Measurements from ENCODE around the gene RHOG. TPM values are rescaled to one million over a fixed set of nuclear protein-coding genes. Genes with fewer than 3 reads are reported as not detected.

RHOG gene
- total RNA-seq, 1 experiment from 2014 or later, result 20.2 TPM

GRCh38 chr11:3834349-3834663 lies 6.5 kb downstream of the RHOG start:
- Histone ChIP-seq H3K4me3 (ENCODE audit: insufficient read depth, low read depth, low read length) (no peak overlapping the region), H3K27me3 (ENCODE audit: control insufficient read depth, insufficient read depth, low read length) (no peaks in the 10 kb centered on the region), H3K36me3 (replicated peaks; ENCODE audit: control insufficient read depth, insufficient read depth, low read length) (peaks cover 2% of the 10 kb centered on the region; the same call in 1 of the 2 replicates)
- no peak for DNase-seq

GRCh38 chr11:3833449-3833848 lies 7.3 kb downstream of the RHOG start:
- peaks cover 2% of the 10 kb centered on the region; the same call in 1 of the 2 replicates for H3K36me3 ChIP-seq (replicated peaks; ENCODE audit: control insufficient read depth, insufficient read depth, low read length)
- no peaks in the 10 kb centered on the region for H3K27me3 ChIP-seq (ENCODE audit: control insufficient read depth, insufficient read depth, low read length)
- DNase-seq, result no peak
- no peak overlapping the region for H3K4me3 ChIP-seq (ENCODE audit: insufficient read depth, low read depth, low read length)

- Histone ChIP-seq H3K27me3 (ENCODE audit: control insufficient read depth, insufficient read depth, low read length) (no peaks in the 10 kb centered on the region), H3K4me3 (ENCODE audit: insufficient read depth, low read depth, low read length) (no peak overlapping the region), H3K36me3 (replicated peaks; ENCODE audit: control insufficient read depth, insufficient read depth, low read length) (peaks cover 4% of the 10 kb centered on the region)
- DNase-seq, result no peak
Observed at GRCh38 chr11:3832816-3833215, 7.9 kb downstream of the RHOG start.

- peaks cover 6% of the 10 kb centered on the region for H3K36me3 ChIP-seq (replicated peaks; ENCODE audit: control insufficient read depth, insufficient read depth, low read length)
- H3K4me3 ChIP-seq (ENCODE audit: insufficient read depth, low read depth, low read length), result no peak overlapping the region
- DNase-seq, result no peak
- H3K27me3 ChIP-seq (ENCODE audit: control insufficient read depth, insufficient read depth, low read length), result no peaks in the 10 kb centered on the region
Observed at GRCh38 chr11:3831378-3832239, 9.2 kb downstream of the RHOG start.

GRCh38 chr11:3830730-3831129 lies 10.0 kb downstream of the RHOG start:
- DNase-seq, result no peak
- H3K36me3 ChIP-seq (replicated peaks; ENCODE audit: control insufficient read depth, insufficient read depth, low read length), result peaks cover 10% of the 10 kb centered on the region
- H3K27me3 ChIP-seq (ENCODE audit: control insufficient read depth, insufficient read depth, low read length), result no peaks in the 10 kb centered on the region
- no peak overlapping the region for H3K4me3 ChIP-seq (ENCODE audit: insufficient read depth, low read depth, low read length)

GRCh38 chr11:3830088-3830487 lies 10.7 kb downstream of the RHOG start:
- Histone ChIP-seq H3K36me3 (replicated peaks; ENCODE audit: control insufficient read depth, insufficient read depth, low read length) (peaks cover 10% of the 10 kb centered on the region), H3K27me3 (ENCODE audit: control insufficient read depth, insufficient read depth, low read length) (no peaks in the 10 kb centered on the region), H3K4me3 (ENCODE audit: insufficient read depth, low read depth, low read length) (no peak overlapping the region)
- no peak for DNase-seq

GRCh38 chr11:3827434-3828186 lies 13.1 kb downstream of the RHOG start:
- no peak overlapping the region for H3K4me3 ChIP-seq (ENCODE audit: insufficient read depth, low read depth, low read length)
- peaks cover 10% of the 10 kb centered on the region for H3K36me3 ChIP-seq (replicated peaks; ENCODE audit: control insufficient read depth, insufficient read depth, low read length)
- no peaks in the 10 kb centered on the region for H3K27me3 ChIP-seq (ENCODE audit: control insufficient read depth, insufficient read depth, low read length)
- no peak for DNase-seq

GRCh38 chr11:3826721-3827120 lies 14.0 kb downstream of the RHOG start:
- H3K36me3 ChIP-seq (replicated peaks; ENCODE audit: control insufficient read depth, insufficient read depth, low read length), result peaks cover 10% of the 10 kb centered on the region
- no peaks in the 10 kb centered on the region for H3K27me3 ChIP-seq (ENCODE audit: control insufficient read depth, insufficient read depth, low read length)
- no peak overlapping the region for H3K4me3 ChIP-seq (ENCODE audit: insufficient read depth, low read depth, low read length)
- peak; percentile 86 for DNase-seq

GRCh38 chr11:3825473-3826154 lies 15.1 kb downstream of the RHOG start:
- DNase-seq, result no peak
- Histone ChIP-seq H3K36me3 (replicated peaks; ENCODE audit: control insufficient read depth, insufficient read depth, low read length) (peaks cover 9% of the 10 kb centered on the region), H3K4me3 (ENCODE audit: insufficient read depth, low read depth, low read length) (no peak overlapping the region)

GRCh38 chr11:3824714-3825472 lies 15.9 kb downstream of the RHOG start:
- Histone ChIP-seq H3K27me3 (ENCODE audit: control insufficient read depth, insufficient read depth, low read length) (no peaks in the 10 kb centered on the region), H3K36me3 (replicated peaks; ENCODE audit: control insufficient read depth, insufficient read depth, low read length) (peaks cover 8% of the 10 kb centered on the region), H3K4me3 (ENCODE audit: insufficient read depth, low read depth, low read length) (no peak overlapping the region)
- DNase-seq, result peak; percentile 93

More at GRCh38 chr11:3825473-3826154, 15.1 kb downstream of the RHOG start:
- no peaks in the 10 kb centered on the region for H3K27me3 ChIP-seq (ENCODE audit: control insufficient read depth, insufficient read depth, low read length)

- no peak for DNase-seq
- Histone ChIP-seq H3K36me3 (replicated peaks; ENCODE audit: control insufficient read depth, insufficient read depth, low read length) (peaks cover 8% of the 10 kb centered on the region), H3K27me3 (ENCODE audit: control insufficient read depth, insufficient read depth, low read length) (no peaks in the 10 kb centered on the region), H3K4me3 (ENCODE audit: insufficient read depth, low read depth, low read length) (no peak overlapping the region)
Observed at GRCh38 chr11:3823762-3824506, 16.8 kb downstream of the RHOG start.

- H3K4me3 ChIP-seq (ENCODE audit: insufficient read depth, low read depth, low read length), result no peak overlapping the region
- no peak for DNase-seq
- no peaks in the 10 kb centered on the region for H3K27me3 ChIP-seq (ENCODE audit: control insufficient read depth, insufficient read depth, low read length)
- H3K36me3 ChIP-seq (replicated peaks; ENCODE audit: control insufficient read depth, insufficient read depth, low read length), result peaks cover 8% of the 10 kb centered on the region
Observed at GRCh38 chr11:3823303-3823702, 17.5 kb downstream of the RHOG start.

GRCh38 chr11:3822312-3822711 lies 18.4 kb downstream of the RHOG start:
- H3K36me3 ChIP-seq (replicated peaks; ENCODE audit: control insufficient read depth, insufficient read depth, low read length), result peaks cover 5% of the 10 kb centered on the region
- no peak for DNase-seq
- no peaks in the 10 kb centered on the region for H3K27me3 ChIP-seq (ENCODE audit: control insufficient read depth, insufficient read depth, low read length)
- H3K4me3 ChIP-seq (ENCODE audit: insufficient read depth, low read depth, low read length), result no peak overlapping the region

Measured in H7 (cell line).